Panc1 (cell line): ENCODE measurements around the gene IL17C. TPM values are rescaled to one million over a fixed set of nuclear protein-coding genes. Genes with fewer than 3 reads are reported as not detected.

Source experiments
- ATAC-seq: fragments of 200-7000 bp; cut with Tn5 transposase; 2 replicates; pipeline ENCODE4 v1.9.1; 2020; ENCODE audit warnings: mild to moderate bottlenecking, moderate library complexity
- BruUV-seq: library from RNA; stranded (reverse); fragments of 400-500 nt; replicated peaks from 2 replicates; lab custom pipeline; 2021; lab: Mats Ljungman, UMichigan
- CTCF ChIA-PET: fragments of 300-600 bp; sonication (Branson Sonifier 250); formaldehyde crosslinking; loops from one replicate; lab custom pipeline; 2022; ENCODE audit warnings: antibody characterized with exemption; lab: Charles Lee
- POLR2A ChIA-PET: fragments of 300-600 bp; sonication (Branson Sonifier 250); formaldehyde crosslinking; loops from one replicate; lab custom pipeline; 2022; ENCODE audit warnings: antibody characterized with exemption; lab: Charles Lee
- DNase-seq: peaks from one replicate; pipeline ENCODE4 v3.0.0-alpha.2; 2010; ENCODE audit warnings: low read depth, low spot score
- H3K27ac ChIP-seq: 2 replicates; pipeline ENCODE4 v1.5.1; 2011; ENCODE audit warnings: mild to moderate bottlenecking, low read length, inconsistent platforms
- H3K27me3 ChIP-seq: fragments of 200-500 bp; sonication (Bioruptor generic); 2 replicates; pipeline ENCODE4 v1.6.0; 2014; ENCODE audit warnings: low read length, inconsistent platforms; ENCODE audit not compliant: control insufficient read depth, insufficient read depth
- H3K36me3 ChIP-seq: fragments of 200-500 bp; sonication (Bioruptor generic); 2 replicates; pipeline ENCODE4 v1.5.1; 2014; ENCODE audit warnings: inconsistent platforms, mild to moderate bottlenecking, low read length, moderate library complexity; ENCODE audit not compliant: control insufficient read depth, insufficient read depth
- H3K4me1 ChIP-seq: 2 replicates; pipeline ENCODE4 v1.5.1; 2011; ENCODE audit warnings: inconsistent platforms, mild to moderate bottlenecking, low read length, moderate library complexity; ENCODE audit not compliant: control insufficient read depth, insufficient read depth
- H3K4me3 ChIP-seq, 2 experiments: 2 replicates each; pipeline ENCODE4 v1.5.1; 2011 to 2012; ENCODE audit warnings: low read depth in 2 of 2, low read length in 2 of 2, mild to moderate bottlenecking in 2 of 2, inconsistent platforms in 1 of 2, moderate library complexity in 1 of 2
- H3K9me3 ChIP-seq: fragments of 200-500 bp; sonication (Bioruptor generic); 2 replicates; pipeline ENCODE4 v1.5.1; 2014; ENCODE audit warnings: low read depth, mild to moderate bottlenecking, inconsistent platforms, low read length, moderate library complexity; ENCODE audit not compliant: control insufficient read depth, insufficient read depth
- POLR2AphosphoS5 ChIP-seq: IDR thresholded peaks from 2 replicates; pipeline ENCODE4 v1.6.1; 2012; ENCODE audit warnings: mild to moderate bottlenecking, low read depth, low read length, moderate library complexity
- SIN3A ChIP-seq: IDR thresholded peaks from 2 replicates; pipeline ENCODE4 v1.6.1; 2012; ENCODE audit warnings: low read depth, mild to moderate bottlenecking, low read length, moderate library complexity, borderline replicate concordance; ENCODE audit not compliant: insufficient read depth
- TCF7L2 ChIP-seq: IDR thresholded peaks from 2 replicates; pipeline ENCODE4 v1.6.1; 2011; ENCODE audit warnings: mild to moderate bottlenecking, low read depth, low read length, inconsistent platforms
- in situ Hi-C: cut with HindIII; loops from 2 replicates; pipeline ENCODE4 v1.10.0; 2016; ENCODE audit warnings: low sequenced_read_pairs, low pct_unique_long_range_greater_than_20kb
- intact Hi-C: fragments of 100-400 bp; cut with micrococcal nuclease; formaldehyde crosslinking; loops from one replicate; pipeline ENCODE4 v1.10.0; 2022; ENCODE audit not compliant: unreplicated experiment
- total RNA-seq: library from RNA; stranded (reverse); gene quantifications from one replicate; pipeline ENCODE4 v1.2.1, GENCODE V29; 2021; ENCODE audit not compliant: unreplicated experiment
- TF ChIP-seq, protein P1 (sequence below): fragments of 450-650 bp; IDR thresholded peaks from 2 replicates; pipeline ENCODE4 v1.5.1; 2017; ENCODE audit warnings: mild to moderate bottlenecking
- TF ChIP-seq, protein P2 (sequence below), 2 experiments: IDR thresholded peaks; 2 replicates each; pipeline ENCODE4 v1.6.1; 2011 to 2012; ENCODE audit warnings: low read depth in 2 of 2, control low read depth in 1 of 2, low read length in 1 of 2, mild to moderate bottlenecking in 1 of 2, moderate library complexity in 1 of 2; ENCODE audit not compliant: insufficient read depth in 1 of 2

Gene IL17C
- total RNA-seq, 1 experiment from 2014 or later = not detected

DNA sequence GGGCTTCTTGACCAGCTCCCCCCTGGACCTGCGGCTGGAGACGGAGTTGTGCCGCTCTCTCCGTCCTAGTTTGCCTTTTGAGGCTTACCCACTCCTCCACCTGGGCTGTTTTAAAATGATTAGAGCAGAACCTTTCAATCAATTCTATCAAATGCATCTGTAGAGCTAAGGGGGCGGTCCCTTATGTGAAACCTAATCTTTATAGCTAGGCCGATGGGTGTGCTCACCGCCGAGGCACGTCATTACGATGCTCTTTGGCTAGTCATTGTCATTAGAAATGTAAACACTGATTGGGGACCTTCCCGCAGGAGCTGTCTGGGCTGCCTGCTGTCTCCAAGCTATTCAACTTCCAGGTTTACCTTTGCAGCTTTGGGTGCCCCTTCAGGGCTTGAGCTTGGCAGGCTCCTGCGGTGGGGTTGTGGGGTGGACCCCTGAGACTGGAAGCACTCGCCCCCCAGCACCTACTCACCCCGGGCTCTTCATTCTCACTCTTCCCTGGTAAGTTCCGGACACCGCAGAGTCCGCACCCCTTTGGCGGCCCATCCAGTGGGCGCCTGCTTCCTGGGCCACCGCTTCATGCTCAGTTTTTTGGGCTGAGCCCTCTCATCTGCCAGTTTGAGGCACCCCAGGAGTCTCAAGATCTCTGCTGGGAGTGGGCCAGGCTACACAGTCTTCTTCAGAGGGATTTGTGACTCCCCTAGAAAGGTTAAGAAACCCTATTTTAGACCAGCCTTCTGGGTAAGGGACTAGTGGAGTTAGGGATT lies 20.9 kb upstream of the IL17C start:
- no peak for ATAC-seq
- POLR2A ChIA-PET = no interaction called here

DNA sequence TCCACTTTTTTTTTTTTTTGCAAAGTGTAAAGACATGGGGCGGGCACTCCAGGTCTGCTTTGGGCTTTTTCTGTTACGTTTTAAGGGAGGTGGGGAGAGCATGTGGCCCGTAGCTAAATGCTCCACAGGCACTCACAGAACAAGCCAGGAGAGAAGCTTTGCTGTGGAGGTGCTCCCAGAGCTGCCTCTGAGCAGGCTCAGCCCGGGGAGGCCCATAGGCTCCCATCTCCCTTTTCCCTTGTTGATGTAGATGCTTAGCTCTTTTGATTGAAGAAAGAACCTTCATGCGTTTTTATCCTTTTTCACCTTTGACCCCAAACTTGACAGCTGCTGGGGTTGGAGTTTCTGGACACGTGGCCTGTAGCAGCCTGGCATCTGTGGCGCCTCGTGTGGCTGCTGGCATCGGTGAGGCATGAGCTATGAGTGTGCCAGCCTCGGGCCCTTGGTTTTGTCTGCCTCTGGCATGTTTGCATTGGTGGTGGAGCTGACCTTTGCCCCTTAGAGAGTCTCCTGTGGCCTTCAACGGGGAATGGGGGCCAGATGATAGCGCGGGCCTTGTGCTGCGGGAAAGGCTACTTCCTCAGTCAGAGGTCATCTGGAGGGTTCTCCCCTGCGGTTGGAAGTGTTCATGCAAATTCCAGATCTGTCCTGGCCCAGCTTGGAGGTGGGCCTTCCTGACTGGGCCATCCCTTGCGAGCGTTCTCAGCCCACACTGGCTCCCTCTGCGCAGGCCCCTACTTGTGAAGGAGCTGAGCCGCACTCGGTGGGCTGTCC lies 20.0 kb upstream of the IL17C start:
- no peaks in the 10 kb centered on the region; the same call in 1 of the 2 replicates for H3K36me3 ChIP-seq
- DNase-seq (no peak), ATAC-seq (no peak)
- no peaks in the 10 kb centered on the region for H3K27me3 ChIP-seq
- BruUV-seq = no TSS peak
- ChIA-PET CTCF (no interaction called here), POLR2A (no interaction called here)
- TF ChIP-seq TCF7L2 (no peak), SIN3A (no peak), POLR2AphosphoS5 (no peak)
- TF ChIP-seq, protein P1, sequence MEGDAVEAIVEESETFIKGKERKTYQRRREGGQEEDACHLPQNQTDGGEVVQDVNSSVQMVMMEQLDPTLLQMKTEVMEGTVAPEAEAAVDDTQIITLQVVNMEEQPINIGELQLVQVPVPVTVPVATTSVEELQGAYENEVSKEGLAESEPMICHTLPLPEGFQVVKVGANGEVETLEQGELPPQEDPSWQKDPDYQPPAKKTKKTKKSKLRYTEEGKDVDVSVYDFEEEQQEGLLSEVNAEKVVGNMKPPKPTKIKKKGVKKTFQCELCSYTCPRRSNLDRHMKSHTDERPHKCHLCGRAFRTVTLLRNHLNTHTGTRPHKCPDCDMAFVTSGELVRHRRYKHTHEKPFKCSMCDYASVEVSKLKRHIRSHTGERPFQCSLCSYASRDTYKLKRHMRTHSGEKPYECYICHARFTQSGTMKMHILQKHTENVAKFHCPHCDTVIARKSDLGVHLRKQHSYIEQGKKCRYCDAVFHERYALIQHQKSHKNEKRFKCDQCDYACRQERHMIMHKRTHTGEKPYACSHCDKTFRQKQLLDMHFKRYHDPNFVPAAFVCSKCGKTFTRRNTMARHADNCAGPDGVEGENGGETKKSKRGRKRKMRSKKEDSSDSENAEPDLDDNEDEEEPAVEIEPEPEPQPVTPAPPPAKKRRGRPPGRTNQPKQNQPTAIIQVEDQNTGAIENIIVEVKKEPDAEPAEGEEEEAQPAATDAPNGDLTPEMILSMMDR = no peak
- TF ChIP-seq, protein P2, sequence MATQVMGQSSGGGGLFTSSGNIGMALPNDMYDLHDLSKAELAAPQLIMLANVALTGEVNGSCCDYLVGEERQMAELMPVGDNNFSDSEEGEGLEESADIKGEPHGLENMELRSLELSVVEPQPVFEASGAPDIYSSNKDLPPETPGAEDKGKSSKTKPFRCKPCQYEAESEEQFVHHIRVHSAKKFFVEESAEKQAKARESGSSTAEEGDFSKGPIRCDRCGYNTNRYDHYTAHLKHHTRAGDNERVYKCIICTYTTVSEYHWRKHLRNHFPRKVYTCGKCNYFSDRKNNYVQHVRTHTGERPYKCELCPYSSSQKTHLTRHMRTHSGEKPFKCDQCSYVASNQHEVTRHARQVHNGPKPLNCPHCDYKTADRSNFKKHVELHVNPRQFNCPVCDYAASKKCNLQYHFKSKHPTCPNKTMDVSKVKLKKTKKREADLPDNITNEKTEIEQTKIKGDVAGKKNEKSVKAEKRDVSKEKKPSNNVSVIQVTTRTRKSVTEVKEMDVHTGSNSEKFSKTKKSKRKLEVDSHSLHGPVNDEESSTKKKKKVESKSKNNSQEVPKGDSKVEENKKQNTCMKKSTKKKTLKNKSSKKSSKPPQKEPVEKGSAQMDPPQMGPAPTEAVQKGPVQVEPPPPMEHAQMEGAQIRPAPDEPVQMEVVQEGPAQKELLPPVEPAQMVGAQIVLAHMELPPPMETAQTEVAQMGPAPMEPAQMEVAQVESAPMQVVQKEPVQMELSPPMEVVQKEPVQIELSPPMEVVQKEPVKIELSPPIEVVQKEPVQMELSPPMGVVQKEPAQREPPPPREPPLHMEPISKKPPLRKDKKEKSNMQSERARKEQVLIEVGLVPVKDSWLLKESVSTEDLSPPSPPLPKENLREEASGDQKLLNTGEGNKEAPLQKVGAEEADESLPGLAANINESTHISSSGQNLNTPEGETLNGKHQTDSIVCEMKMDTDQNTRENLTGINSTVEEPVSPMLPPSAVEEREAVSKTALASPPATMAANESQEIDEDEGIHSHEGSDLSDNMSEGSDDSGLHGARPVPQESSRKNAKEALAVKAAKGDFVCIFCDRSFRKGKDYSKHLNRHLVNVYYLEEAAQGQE (IDR thresholded peaks at IDR 0.05; ENCODE audit: insufficient read depth in 1 of 2, low read depth in 2 of 2, low read length in 1 of 2) = no peak
- H3K4me3 ChIP-seq = no peak overlapping the region
- no peak overlapping the region for H3K27ac ChIP-seq
- in situ Hi-C loops (no loop called here), intact Hi-C loops (no loop called here)
- H3K9me3 ChIP-seq = no peaks in the 10 kb centered on the region
- no peaks in the 10 kb centered on the region for H3K4me1 ChIP-seq

More for the DNA sequence above, 20.9 kb upstream of the IL17C start:
- Histone ChIP-seq H3K27me3 (no peaks in the 10 kb centered on the region), H3K4me1 (no peaks in the 10 kb centered on the region), H3K27ac (no peak overlapping the region), H3K36me3 (no peaks in the 10 kb centered on the region; the same call in 1 of the 2 replicates), H3K9me3 (no peaks in the 10 kb centered on the region), H3K4me3 (no peak overlapping the region)
- TF ChIP-seq, protein P2 (IDR thresholded peaks at IDR 0.05; ENCODE audit: insufficient read depth in 1 of 2, low read depth in 2 of 2, low read length in 1 of 2) = no peak
- TF ChIP-seq TCF7L2 = no peak
- no peak for TF ChIP-seq POLR2AphosphoS5
- no peak for TF ChIP-seq SIN3A
- TF ChIP-seq, protein P1 = no peak
- in situ Hi-C loops (no loop called here), intact Hi-C loops (no loop called here)
- CTCF ChIA-PET = no interaction called here
- no TSS peak for BruUV-seq
- DNase-seq = no peak
